ENCODE data around the gene PAPPA2. TPM values are rescaled to one million over a fixed set of nuclear protein-coding genes. Genes with fewer than 3 reads are reported as not detected.

Gene PAPPA2
- total RNA-seq, 3 donors from 2014 or later (not counting 1 experiment from before 2014, with no cell fraction given): 0.48 TPM; not detected in 2

GRCh38 chr1:176766779-176767178, 303.8 kb downstream of the PAPPA2 start:
- Histone ChIP-seq H3K9me3 (ENCODE audit: control insufficient read depth, insufficient read depth, low read length) (no peaks in the 10 kb centered on the region), H3K36me3 (ENCODE audit: control insufficient read depth, insufficient read depth, low read length) (no peaks in the 10 kb centered on the region), H3K27me3 (ENCODE audit: control insufficient read depth, insufficient read depth, low read length) (no peaks in the 10 kb centered on the region), H3K4me3 (ENCODE audit: low read length) (no peak overlapping the region), H3K4me1 (ENCODE audit: control insufficient read depth, insufficient read depth, low read length) (no peaks in the 10 kb centered on the region), H3K27ac (ENCODE audit: low read length) (no peak overlapping the region)
- no peak for DNase-seq
- 92% methylated on average over 1 of the region's 1 CpG for WGBS (ENCODE audit: insufficient coverage)
- intact Hi-C loops (cut with micrococcal nuclease): no loop called here
- Mint-ChIP-seq H3K4me1 (no peaks in the 10 kb centered on the region), H3K27ac (no peak overlapping the region), H3K4me3 (no peak overlapping the region), H3K9me3 (peaks cover 0 to 6% of the 10 kb centered on the region in 2 donors), H3K36me3 (no peaks in the 10 kb centered on the region), H3K27me3 (ENCODE audit: low read depth in 2 of 2) (no peaks in the 10 kb centered on the region)
- ATAC-seq: no peak
- TF ChIP-seq CTCF (IDR thresholded peaks at IDR 0.05): no peak

GRCh38 chr1:176767714-176768136, 304.8 kb downstream of the PAPPA2 start:
- H3K27me3 Mint-ChIP-seq (ENCODE audit: low read depth in 2 of 2): no peaks in the 10 kb centered on the region

DNA sequence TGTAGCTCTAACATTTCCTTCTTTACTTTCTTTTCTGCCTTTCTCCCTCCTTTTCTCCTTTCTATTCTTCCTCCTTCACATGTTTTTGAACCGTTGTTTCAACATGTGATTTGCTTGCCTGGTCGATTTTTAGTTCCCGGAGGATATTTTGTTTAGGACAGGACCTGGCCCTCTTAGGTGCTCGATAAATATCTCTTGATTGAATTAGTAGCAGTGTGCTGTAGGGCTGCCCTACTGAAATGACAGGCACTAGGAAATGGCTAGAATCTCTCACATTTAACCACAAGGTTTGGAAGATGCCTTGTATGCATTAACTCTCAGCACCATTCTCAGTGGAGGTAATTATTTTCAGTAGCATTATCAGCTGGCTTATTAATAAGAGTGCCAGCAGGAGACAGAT, 305.6 kb downstream of the PAPPA2 start:
- Mint-ChIP-seq H3K4me1 (no peaks in the 10 kb centered on the region), H3K27me3 (ENCODE audit: low read depth in 2 of 2) (no peaks in the 10 kb centered on the region), H3K4me3 (no peak overlapping the region), H3K9me3 (peaks cover 0 to 9% of the 10 kb centered on the region in 2 donors), H3K36me3 (no peaks in the 10 kb centered on the region), H3K27ac (no peak overlapping the region)
- Histone ChIP-seq H3K9me3 (ENCODE audit: control insufficient read depth, insufficient read depth, low read length) (no peaks in the 10 kb centered on the region), H3K27ac (ENCODE audit: low read length) (no peak overlapping the region), H3K36me3 (ENCODE audit: control insufficient read depth, insufficient read depth, low read length) (no peaks in the 10 kb centered on the region), H3K27me3 (ENCODE audit: control insufficient read depth, insufficient read depth, low read length) (no peaks in the 10 kb centered on the region), H3K4me3 (ENCODE audit: low read length) (no peak overlapping the region), H3K4me1 (ENCODE audit: control insufficient read depth, insufficient read depth, low read length) (no peaks in the 10 kb centered on the region)
- WGBS (ENCODE audit: insufficient coverage): 84% methylated on average over 4 of the region's 4 CpGs
- no peak for TF ChIP-seq CTCF (IDR thresholded peaks at IDR 0.05)
- intact Hi-C loops (cut with micrococcal nuclease): no loop called here
- ATAC-seq: no peak
- DNase-seq: no peak

More at GRCh38 chr1:176767714-176768136, 304.8 kb downstream of the PAPPA2 start:
- H3K36me3 ChIP-seq (ENCODE audit: control insufficient read depth, insufficient read depth, low read length): no peaks in the 10 kb centered on the region
- no peak overlapping the region for H3K27ac ChIP-seq (ENCODE audit: low read length)
- H3K4me1 ChIP-seq (ENCODE audit: control insufficient read depth, insufficient read depth, low read length): no peaks in the 10 kb centered on the region
- TF ChIP-seq CTCF (IDR thresholded peaks at IDR 0.05): no peak
- 80% methylated on average over 7 of the region's 7 CpGs for WGBS (ENCODE audit: insufficient coverage)
- Mint-ChIP-seq H3K9me3 (peaks cover 0 to 8% of the 10 kb centered on the region in 2 donors), H3K36me3 (no peaks in the 10 kb centered on the region), H3K4me3 (no peak overlapping the region), H3K4me1 (no peaks in the 10 kb centered on the region), H3K27ac (no peak overlapping the region)
- no peaks in the 10 kb centered on the region for H3K9me3 ChIP-seq (ENCODE audit: control insufficient read depth, insufficient read depth, low read length)
- no peak for ATAC-seq
- no peak overlapping the region for H3K4me3 ChIP-seq (ENCODE audit: low read length)
- H3K27me3 ChIP-seq (ENCODE audit: control insufficient read depth, insufficient read depth, low read length): no peaks in the 10 kb centered on the region
- intact Hi-C loops (cut with micrococcal nuclease): no loop called here
- DNase-seq: no peak

GRCh38 chr1:176770066-176770465, 307.1 kb downstream of the PAPPA2 start:
- no peak for TF ChIP-seq CTCF (IDR thresholded peaks at IDR 0.05)
- Histone ChIP-seq H3K4me1 (ENCODE audit: control insufficient read depth, insufficient read depth, low read length) (no peaks in the 10 kb centered on the region), H3K36me3 (ENCODE audit: control insufficient read depth, insufficient read depth, low read length) (no peaks in the 10 kb centered on the region), H3K4me3 (ENCODE audit: low read length) (no peak overlapping the region), H3K27ac (ENCODE audit: low read length) (no peak overlapping the region), H3K9me3 (ENCODE audit: control insufficient read depth, insufficient read depth, low read length) (no peaks in the 10 kb centered on the region), H3K27me3 (ENCODE audit: control insufficient read depth, insufficient read depth, low read length) (no peaks in the 10 kb centered on the region)
- peaks cover 2 to 16% of the 10 kb centered on the region in 2 donors for H3K9me3 Mint-ChIP-seq
- no peak overlapping the region for H3K4me3 Mint-ChIP-seq
- H3K27ac Mint-ChIP-seq: no peak overlapping the region
- no CpG with 5 or more reads among the region's 2 CpGs for WGBS (ENCODE audit: insufficient coverage)
- no peaks in the 10 kb centered on the region for H3K36me3 Mint-ChIP-seq
- intact Hi-C loops (cut with micrococcal nuclease): no loop called here
- DNase-seq: no peak
- no peaks in the 10 kb centered on the region for H3K27me3 Mint-ChIP-seq (ENCODE audit: low read depth in 2 of 2)
- H3K4me1 Mint-ChIP-seq: no peaks in the 10 kb centered on the region
- no peak for ATAC-seq

All from natural killer cell (primary cell).